Astrocyte (in vitro differentiated cells and primary cell): Measurements from ENCODE around the gene MIAT.
A peak's percentile ranks its signal among the peaks of the same experiment; 100 is the strongest.

Experiments used
- EZH2 ChIP-seq: IDR thresholded peaks from 2 replicates; pipeline ENCODE4 v1.6.1; 2012; ENCODE audit warnings: mild to moderate bottlenecking, low read length, inconsistent platforms; ENCODE audit not compliant: insufficient read depth
- TF ChIP-seq, protein P1 (sequence below): IDR thresholded peaks from 2 replicates; pipeline ENCODE4 v1.5.1; 2011; ENCODE audit warnings: low read depth, mild to moderate bottlenecking, inconsistent platforms, low read length, moderate library complexity; ENCODE audit not compliant: insufficient read depth

DNA sequence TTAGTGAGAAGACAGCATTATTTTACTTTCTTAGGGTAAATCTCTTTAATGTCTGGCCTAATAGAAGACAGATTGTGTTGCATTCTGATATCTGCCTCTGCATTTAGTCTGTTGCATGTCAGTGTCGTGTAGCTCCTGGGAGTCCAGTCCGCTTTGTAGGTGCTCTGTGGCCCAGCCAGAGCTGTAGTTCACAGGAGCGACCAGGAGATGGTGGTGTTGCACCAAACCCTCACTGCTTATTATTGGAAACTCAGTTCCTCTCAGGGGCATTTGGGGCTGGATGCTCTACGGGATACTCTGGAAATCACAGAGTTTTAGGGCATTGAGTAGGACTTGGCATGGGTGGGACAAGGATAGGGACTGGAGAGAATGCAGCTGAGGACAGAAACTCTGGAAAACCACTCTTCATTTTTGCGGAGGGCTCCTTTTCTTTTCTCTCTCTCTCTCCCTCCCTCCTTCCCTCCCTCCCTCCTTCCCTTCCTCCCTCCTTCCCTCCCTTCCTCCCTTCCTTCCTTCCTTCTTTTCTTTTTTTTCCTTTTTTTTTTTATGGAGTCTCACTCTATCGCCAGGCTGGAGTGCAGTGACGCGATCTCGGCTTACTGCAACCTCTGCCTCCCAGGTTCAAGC, 21.7 kb downstream of the MIAT start:
- TF ChIP-seq, protein P1, sequence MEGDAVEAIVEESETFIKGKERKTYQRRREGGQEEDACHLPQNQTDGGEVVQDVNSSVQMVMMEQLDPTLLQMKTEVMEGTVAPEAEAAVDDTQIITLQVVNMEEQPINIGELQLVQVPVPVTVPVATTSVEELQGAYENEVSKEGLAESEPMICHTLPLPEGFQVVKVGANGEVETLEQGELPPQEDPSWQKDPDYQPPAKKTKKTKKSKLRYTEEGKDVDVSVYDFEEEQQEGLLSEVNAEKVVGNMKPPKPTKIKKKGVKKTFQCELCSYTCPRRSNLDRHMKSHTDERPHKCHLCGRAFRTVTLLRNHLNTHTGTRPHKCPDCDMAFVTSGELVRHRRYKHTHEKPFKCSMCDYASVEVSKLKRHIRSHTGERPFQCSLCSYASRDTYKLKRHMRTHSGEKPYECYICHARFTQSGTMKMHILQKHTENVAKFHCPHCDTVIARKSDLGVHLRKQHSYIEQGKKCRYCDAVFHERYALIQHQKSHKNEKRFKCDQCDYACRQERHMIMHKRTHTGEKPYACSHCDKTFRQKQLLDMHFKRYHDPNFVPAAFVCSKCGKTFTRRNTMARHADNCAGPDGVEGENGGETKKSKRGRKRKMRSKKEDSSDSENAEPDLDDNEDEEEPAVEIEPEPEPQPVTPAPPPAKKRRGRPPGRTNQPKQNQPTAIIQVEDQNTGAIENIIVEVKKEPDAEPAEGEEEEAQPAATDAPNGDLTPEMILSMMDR = peak; percentile 96
- TF ChIP-seq EZH2 = no peak
